Measurements from ENCODE around the gene ADGRD2.

GRCh38 chr9:124452841-124453585 is 2.8 kb downstream of the ADGRD2 start:
- TF ChIP-seq SMC3 (IDR thresholded peaks at IDR 0.05), result no peak
- peak; percentile 43; the same call in 1 of the 2 replicates for TF ChIP-seq POLR2A (IDR thresholded peaks at IDR 0.05; ENCODE audit: low read length)
- TF ChIP-seq CTCF (IDR thresholded peaks at IDR 0.05), result no peak
- no peak for TF ChIP-seq ATOH8 (CRISPR knock-in tag; IDR thresholded peaks at IDR 0.05; ENCODE audit: low read depth)
- TF ChIP-seq MAZ (IDR thresholded peaks at IDR 0.05; ENCODE audit: borderline replicate concordance, low read depth, low read length), result no peak
